ENCODE data around the gene ARHGEF17.
A peak's percentile ranks its signal among the peaks of the same experiment; 100 is the strongest.
"Not testable (repeated sequence)": the region's sequence is repeated elsewhere in the genome, so short reads cannot be mapped to it uniquely, and the experiment has no call there.

Gene ARHGEF17

DNA sequence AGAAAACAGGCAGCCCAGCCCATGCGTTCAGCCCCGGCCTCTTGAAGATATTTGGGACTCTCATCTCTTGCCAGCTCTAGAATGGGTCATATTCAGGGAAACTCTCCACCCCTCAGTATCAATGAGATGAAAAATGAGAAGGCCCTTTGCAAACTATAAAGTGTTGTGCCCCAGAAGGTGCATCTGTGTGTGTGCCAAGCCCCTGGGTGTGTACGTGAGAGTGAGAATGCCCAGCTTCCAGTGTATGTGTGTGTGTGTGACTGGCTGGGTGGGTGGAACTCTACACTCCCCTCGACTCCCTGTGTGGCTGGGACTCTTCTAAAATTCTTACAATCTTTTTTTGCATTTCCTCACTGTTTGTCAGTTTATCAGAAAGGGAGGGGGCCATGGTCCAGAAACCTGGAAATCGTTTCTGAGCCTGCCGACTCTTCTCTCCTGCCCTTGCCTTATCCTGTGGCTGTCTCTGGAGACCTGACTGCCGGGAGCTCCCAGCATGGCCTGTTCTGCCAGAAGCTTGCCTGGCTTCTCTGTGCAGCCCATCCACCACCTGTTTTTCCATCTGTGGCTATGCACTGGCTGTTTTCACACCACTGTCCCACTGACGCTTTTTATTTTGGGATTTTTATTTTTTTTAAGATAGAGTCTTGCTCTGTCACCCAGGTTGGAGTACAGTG lies 34.7 kb upstream of the ARHGEF17 start:
- DNase-seq: no peak

DNA sequence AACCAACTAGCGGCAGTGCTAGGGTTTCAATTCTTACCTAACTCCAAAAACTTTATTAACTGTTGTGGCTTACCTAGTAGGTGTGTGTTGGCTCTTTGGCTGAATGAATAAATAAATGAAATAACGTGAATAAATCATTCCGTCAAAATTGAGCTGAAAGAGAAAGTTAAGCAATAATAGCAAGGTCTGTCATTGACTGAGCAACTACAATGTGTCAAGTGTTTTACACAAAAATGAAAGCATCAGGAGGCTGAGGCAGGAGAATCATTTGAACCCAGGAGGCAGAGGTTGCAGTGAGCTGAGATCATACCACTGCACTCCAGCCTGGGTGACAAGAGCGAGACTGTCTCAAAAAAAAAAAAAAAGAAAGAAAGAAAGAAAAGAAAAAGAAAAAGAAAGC lies 33.9 kb upstream of the ARHGEF17 start:
- DNase-seq: not testable (repeated sequence)

DNA sequence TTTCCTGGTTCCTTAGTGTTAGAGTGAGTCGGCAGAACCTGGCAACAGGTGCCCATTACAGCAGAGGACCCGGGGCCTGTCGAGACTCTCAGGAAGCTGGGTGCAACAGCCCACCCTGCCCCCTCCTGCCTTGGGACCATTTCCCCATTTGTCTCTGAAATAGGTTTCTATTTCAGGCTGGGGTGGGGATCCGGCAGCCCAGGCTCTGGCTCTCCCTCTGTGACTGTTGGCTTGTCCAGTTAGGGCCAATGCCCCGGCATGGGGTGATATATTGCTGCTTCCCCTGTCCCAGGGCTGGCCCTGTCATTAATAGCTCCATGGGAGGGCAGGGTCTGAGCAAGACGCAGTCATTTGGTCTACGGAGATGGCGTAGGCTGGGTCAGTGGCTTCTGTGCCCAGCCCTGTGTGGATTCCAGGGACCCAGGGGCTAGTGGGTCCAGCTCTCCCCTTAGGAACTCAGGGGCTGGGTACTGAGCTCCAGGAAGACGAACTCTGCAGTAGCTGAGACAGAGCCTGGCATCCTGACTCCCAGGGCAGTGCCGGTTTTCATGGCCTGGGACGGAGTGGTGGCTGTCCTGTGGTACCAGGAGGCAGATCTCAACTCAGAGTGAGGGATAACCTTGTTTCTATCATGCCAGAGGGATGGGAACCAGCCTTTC lies 33.2 kb upstream of the ARHGEF17 start:
- peak in 1 of 56 donors; percentile 29 for DNase-seq

DNA sequence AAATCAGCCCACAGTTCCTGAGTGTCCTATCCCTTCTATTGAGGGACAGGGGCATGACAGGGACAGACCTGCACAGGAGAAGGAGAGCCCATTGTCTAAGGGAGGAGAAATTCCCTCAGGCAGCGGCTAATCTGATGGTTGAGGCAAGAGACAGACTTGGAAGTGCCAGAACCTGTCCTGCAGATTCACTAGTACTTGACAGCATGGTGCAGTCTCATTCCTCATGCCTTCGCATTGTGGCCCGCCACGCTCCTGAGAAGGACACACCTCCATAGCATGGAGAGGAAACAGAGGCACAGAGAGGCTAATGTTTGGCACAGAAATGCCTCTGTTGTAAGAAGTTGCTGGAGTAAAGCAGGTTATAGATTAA lies 32.7 kb upstream of the ARHGEF17 start:
- no peak for DNase-seq

DNA sequence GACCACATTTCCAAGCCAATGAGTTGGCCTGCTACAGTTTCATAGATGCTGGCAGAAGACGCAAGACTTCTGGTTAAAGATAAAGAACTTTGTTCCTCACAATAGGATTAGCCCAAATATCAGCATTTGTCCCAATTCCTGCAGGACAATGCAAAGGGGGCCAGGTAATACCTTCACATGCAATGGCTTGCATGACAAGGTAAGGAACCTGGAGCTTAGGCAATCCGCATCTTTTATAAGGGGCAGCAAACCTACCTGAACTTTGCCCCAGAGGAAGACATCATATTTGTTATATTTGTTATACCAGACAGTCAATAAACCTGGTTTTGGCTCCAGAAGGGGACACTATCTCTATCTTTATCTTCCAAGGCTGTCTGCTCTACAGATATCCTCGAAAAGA lies 30.6 kb upstream of the ARHGEF17 start:
- no peak for DNase-seq

DNA sequence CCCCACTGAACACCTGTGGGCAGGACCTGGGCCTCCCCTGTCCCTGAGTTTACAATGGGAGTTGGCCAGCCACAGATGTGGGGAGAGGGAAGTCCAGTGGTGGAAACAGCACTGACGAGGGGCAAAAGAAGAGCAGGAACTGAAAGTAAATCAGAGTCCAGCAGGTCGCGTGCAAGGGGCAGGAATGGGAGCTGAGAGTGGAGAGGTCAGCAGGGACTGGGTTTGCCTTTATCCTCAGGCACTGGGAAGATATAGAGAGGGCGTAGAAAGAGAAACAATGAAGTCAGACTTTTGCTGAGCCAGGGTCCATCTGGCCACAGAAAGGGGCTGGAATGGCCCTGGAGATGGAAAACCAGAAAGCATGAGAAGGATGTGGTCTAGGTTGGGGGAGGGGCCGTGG lies 27.4 kb upstream of the ARHGEF17 start:
- DNase-seq: peak in 1 of 56 donors; percentile 33

DNA sequence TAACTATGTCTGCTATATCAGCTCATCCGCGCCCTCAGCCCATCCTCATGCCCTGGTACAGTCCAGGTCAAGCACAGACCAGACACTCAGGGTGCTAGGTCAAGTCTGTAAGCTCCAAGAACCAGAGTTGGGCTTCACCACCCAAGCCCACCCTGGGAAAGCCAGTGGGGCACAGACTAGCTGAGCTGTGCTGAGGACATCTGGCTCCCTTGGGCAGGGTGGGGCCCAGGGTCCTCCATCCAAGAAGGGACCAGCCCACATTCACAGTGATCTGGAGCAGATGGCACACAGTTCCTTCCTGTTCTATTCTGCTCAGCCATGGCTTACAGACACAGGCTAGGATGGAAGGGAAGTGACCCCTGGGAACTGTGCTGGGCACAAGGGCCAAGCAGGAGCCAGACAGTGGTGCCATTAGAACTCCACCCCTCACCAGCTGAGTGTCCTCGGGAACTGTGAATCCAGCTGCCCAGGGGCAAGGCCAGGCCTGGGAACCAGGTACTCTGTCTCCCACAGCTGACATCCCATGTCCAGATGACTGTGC lies 26.8 kb upstream of the ARHGEF17 start:
- no peak for DNase-seq

DNA sequence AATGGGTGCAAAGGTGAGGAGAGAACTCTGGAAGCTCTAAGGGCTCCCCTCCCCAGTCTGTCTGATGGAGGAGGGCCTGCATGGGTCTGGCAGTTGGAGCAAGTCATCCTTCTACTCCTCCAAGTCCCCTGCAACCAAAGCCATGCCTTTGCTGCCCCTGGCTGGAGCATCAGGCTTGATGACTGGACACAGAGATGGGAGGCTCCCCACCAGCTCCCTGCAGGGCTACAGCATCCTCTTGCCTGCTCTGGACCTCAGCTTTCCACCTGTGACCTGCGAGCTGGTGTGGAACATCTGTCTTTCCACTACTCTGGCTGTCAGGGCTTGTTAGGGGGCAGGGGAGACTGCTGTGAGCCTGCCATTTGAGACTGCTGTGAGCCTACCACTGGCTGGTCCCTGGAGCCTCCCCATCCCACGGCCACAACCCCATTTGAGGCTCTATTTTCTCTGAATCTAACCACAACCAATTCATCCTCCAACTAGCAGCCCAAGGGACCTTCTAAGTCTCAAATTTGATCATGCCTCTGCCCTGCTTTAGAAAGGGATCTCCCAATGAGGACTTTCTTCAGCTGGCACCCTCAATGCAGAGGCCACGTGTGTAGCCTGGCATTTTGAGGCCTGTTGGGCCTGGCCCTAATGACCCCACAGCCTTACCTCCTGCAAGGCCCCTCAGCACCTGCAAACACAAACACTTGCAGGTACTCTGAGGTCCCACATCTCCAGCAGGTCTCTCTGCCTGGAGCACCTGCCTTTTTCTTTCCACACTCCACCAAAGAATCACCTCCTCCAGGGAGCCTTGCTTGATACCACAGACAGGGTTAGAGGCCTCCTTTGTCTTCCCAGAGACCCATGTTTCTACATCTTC lies 26.0 kb upstream of the ARHGEF17 start:
- DNase-seq: no peak

DNA sequence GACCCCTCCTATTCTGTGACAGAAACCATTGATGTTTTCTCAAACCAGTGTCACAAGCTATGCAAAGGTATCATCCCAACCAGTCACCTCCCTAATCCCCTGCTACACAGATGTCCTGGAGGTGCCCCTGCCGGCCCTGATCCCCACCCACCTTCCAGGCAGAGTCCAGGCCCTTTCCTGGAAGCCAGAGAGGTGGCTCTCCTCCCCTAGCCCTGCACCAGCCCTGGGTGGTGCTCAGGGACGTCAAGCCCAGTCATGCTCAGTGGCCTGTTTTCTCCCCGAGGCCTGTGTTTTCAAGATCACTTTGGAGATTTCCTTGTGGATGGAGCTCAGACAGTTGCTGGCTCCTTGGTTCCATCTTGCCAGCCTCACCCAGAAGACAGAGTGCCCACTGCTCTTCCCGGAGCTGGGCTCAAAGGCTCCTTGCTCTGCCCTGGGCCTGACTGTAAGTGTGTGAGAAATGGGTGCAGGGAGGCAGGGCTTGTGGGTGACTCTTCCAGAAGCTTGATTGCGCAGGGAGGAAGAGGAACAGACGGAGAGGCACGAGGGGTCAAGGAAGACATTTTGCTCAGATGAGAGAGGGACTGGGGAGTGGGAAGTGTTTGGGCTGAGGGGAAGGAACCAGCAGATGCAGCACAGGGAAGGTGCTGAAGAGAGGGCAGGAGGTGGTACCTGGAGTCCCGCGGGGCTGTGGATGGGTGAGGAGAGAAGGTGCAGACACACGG lies 24.6 kb upstream of the ARHGEF17 start:
- DNase-seq: no peak

DNA sequence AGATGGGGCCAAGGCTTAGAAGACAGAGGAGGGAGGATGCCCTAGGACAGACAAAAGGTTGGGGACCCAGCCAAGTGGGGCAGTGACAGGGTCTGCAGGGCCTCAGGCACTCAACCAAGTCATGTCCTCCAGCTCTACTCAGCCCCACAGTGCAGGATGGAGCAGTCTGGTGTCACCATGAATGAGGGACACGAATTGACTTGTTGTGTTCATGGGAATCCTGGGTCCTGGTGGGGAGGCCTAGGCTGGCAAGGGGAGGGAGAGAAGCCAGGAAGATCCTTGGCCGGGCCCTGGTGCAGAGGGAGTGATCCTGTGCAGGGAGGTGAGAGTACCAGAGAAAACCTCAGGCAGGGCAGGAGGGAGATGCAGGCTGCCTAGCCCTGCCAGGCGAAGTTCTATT lies 24.0 kb upstream of the ARHGEF17 start:
- no peak for DNase-seq

DNA sequence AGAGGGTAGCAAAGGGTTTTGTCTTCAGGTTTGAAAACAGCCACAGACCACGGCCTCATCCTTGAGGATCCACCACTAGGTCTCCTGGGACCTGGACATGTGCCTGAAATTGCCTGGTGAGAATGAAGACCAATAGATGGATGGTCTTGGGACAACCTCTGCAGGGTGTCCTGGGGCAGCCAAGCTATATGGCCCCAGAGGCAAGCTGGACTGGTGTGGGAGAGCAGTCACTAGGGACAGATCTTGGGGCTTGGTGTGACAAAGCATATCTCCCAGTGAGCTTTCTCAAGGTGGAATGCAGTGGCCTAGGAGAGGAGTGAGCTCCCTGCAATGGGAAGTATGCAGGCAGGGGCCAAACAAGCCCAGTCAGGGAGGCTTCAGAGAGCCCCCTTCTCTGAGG lies 22.4 kb upstream of the ARHGEF17 start:
- DNase-seq: no peak

DNA sequence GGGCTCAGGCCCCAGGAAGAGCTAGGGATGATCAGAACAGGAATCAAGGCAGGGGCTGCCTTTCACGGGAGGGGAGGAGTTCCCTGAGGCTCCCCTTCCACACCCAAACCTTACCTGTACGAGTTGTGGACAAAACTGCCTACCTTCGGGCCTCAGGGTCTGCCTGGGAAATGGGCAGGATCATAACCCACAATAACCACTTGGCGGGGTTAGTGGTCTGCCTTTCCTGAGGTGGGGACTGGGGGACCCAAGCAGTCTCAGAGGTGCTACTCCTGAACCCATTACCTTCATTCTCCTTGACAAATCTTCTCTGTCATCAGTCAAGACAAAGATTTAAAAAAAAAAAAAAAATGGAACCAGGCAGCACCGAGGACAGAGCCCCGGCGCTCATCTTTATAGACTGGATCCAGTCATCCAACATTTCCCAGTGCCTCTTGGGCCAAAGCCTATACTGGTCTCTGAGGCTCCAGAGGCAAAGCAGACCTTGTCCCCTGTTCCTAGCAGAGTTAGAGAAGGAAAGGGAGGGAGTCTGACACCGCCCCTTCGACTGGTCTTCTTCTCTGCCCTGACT lies 21.8 kb upstream of the ARHGEF17 start:
- no peak for DNase-seq

DNA sequence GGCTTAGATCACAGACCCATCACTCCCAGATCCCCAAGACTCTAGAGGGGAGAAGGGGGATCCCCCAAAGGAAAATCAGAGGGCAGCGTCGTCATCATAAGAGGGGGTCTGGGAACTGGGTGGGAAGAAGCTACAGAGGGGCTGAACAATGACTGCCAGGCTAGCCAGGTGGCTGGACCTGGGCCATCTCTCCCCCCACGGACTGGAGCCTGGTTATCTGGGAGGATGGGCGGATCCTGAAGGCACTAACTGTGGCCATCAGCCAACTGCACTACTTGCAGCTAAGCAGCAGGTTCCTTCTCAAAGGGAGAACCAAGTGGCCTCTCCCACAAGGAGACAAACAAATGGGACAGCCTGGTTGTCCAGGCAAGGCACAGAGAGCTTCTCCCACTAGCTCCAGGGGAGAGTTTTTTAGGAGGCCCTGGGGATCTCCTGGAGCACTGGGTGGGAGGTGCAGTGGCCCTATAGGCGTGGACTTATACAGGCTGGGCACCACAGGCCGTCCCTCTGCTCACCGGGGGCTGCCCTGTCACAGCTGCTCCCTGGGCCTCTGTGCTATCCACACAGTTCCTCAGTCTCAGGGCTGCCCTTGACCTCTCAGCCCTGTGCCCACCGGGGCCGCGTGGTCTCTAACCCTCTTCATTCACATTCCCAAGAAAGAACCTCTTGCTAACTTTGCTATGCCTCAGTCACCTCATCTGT lies 20.5 kb upstream of the ARHGEF17 start:
- no peak for DNase-seq

DNA sequence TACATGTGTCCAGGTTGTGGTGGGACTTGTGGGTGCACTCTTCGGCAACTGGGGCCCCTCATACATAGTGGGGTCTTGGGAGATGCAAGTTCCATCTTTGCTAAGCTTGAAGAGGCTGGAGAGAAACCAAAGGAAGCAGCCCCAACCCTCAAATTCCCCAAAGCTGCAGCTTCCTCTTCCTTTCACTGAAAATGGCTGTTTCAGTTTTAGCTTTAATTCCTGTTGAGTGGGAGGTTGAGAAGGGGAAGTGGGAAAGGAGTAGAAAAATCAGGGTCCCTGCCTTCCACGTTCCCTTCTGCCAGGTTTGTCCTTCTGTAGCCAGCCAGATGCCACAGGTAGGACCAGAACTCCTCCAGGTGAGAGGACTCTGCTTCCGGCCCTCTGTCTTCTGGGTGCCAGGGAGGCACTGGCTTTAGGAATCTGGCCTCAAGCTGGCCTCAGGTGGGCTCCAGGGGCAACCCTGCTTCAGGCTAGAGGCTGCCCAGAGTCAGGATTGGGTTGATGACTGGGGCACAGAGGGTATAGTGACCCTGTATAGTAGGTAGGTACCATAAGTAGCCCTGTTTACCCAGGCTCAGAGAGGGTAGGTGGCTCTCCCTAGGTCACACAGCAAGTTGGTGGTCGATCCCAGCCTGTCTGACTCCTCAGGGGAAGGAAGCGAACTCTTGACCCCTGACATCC lies 19.7 kb upstream of the ARHGEF17 start:
- DNase-seq: peak in 1 of 56 donors; percentile 8

DNA sequence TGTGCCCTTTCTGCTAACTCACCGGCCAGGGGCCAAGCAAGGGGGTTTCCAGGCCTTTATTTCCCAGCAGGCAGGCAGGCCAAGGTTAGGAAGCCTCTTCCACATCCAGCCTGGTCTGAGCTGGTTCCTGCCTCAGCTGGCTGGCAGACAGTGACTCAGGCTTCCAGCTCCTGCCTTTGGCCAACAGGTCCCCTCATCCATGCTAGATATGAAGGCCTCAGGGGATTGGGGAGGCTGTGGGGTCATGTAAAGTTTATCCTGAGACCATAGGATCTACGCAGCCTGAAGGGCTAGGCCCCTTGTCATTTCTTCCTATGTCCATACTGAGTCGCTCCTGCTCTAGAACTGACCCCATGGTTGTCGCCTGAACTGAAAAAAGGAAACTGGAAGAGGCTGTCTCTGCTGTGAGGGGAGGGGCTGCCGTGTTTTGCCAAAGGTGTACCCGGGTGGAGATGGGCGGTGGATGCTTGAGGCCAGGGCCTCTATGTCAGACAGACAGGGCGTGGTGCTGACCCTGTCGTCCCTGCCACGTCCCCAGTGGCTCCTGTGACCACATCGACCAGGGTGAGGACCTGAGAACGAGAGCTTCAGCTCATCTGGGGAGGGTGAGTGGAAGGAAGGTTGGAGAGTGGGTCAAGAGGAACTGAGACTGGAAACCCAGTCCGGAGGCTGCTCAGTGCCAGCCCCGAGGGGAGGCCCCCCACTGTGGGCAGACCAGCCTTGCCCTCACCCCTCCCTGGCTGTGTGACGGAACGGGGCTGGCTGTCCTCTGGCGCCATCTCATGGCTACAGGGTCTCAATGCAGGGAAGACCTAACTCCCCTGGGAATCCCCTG lies 19.0 kb upstream of the ARHGEF17 start:
- DNase-seq: peak in 47 of 56 donors; percentile 16 to 78 (median 57)

DNA sequence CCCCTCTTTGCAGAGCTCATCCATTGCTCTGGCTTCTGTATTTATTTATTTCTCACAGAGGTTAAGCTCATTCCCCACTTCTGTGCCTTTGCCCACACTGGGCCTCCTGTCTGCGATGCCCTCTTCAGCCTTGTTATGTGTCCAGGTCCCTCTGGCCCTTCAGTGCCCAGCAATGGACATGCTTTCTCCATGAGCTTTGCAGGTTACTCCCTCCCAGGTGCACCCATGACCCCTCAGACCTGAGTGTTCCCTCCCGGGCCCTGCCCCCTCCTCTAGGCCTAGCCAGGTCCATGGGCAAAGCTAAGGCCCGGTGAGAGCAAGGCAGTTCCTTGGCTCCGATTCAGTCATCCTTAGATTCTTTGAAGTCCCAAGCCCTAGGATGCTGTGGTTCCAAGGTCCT lies 17.5 kb upstream of the ARHGEF17 start:
- no peak for DNase-seq

DNA sequence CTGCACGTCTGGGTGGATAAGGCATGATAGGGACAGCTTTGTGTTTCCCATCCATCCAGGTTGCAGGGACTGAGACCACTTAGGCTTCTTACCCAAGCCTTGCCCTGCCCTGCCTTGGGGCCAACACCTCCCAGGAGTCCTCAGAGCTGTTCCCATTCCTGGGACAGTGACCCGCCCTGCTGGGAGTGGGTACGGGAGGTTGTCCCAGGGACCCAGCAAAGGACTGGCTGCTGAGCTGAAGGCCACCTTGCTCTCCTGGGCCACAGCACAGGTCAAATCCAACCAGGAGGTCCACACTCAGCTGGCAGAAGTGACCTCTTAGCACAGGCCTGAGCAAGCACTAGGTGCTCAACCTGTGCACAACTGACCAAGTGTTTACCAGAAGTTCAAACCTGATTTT lies 16.9 kb upstream of the ARHGEF17 start:
- DNase-seq: no peak

DNA sequence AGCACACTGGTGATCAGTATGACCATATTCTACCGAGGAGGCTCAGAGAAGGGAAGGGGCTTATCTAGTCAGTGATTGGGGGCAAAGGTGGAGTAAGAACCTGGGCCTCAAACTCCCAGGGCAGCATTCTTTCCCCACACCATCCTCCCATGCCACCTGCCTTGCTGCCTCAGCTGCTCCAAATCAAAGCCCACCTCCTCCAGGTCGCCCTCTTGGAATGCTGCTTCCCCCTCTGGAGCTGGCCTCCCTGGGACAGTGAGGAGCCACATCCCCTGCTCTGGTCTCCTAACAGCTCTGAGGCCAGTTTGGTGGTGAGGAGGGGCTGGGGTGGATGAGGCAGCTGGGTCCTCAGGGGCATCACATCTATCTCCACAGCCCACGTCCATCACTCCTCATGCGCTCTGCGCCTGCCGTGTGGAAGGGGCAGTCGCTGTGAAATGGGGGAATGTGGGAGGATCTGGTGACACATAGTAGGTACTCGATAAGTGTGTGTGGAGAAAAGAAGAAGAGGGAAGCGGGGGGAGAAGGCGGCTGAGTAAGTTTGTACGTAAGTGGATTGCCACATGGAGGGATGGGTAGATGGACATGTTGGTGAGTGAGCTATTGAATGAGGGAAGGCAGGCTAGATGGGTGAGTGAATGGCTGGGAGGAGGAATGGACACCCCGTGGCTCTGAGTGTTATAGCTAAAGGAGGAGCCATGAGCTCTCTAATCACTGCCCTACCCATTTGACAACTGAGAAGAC lies 16.1 kb upstream of the ARHGEF17 start:
- DNase-seq: no peak
